ENCODE data around the gene KRT83.
"Not testable (repeated sequence)": the region's sequence is repeated elsewhere in the genome, so short reads cannot be mapped to it uniquely, and the experiment has no call there.

- not testable (repeated sequence) for TF ChIP-seq CTCF, POLR2A (IDR thresholded peaks at IDR 0.05)
Observed at GRCh38 chr12:52304941-52305411, 16.2 kb downstream of the KRT83 start.

All from thyroid gland (tissue), 4 donors.